AG10803 (cell line): Measurements from ENCODE around the gene DHRS9.

Experiments
- DNase-seq: peaks from one replicate; pipeline ENCODE4 v3.0.0; 2010; ENCODE audit warnings: low read depth
- H3K4me3 ChIP-seq: 2 replicates; pipeline ENCODE4 v1.5.1; 2011; ENCODE audit warnings: mild to moderate bottlenecking, low read length, control low read depth
- TF ChIP-seq, protein P1 (sequence below): conservative IDR thresholded peaks from 2 replicates; pipeline ENCODE4 v1.5.1; 2011; ENCODE audit warnings: mild to moderate bottlenecking, low read length, control low read depth, inconsistent platforms

Gene DHRS9

DNA sequence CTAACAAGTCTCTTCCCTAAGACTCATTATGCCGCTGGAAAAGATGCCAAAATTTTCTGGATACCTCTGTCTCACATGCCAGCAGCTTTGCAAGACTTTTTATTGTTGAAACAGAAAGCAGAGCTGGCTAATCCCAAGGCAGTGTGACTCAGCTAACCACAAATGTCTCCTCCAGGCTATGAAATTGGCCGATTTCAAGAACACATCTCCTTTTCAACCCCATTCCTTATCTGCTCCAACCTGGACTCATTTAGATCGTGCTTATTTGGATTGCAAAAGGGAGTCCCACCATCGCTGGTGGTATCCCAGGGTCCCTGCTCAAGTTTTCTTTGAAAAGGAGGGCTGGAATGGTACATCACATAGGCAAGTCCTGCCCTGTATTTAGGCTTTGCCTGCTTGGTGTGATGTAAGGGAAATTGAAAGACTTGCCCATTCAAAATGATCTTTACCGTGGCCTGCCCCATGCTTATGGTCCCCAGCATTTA lies 26.3 kb downstream of the DHRS9 start:
- peak; percentile 78 for DNase-seq
- no peak overlapping the region for H3K4me3 ChIP-seq

DNA sequence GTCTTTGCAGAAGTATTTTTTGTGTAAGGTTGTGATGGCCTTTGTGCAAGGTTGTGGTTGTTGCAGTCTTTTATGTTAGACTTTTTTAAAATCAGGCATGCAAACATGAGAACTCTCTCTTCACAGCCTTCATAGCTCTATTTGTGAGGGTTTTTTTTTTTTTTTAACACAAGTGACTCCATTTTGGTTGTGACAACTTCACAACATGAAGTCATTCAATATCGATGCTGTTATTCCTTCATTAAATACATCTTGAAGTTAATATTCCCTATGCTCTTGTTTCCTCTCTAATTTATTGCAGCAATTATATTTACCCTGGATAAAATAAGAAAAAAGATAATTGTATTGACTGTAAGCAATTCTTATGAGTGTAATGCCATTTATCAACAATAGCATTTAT lies 35.5 kb downstream of the DHRS9 start:
- no peak for DNase-seq
- TF ChIP-seq, protein P1, sequence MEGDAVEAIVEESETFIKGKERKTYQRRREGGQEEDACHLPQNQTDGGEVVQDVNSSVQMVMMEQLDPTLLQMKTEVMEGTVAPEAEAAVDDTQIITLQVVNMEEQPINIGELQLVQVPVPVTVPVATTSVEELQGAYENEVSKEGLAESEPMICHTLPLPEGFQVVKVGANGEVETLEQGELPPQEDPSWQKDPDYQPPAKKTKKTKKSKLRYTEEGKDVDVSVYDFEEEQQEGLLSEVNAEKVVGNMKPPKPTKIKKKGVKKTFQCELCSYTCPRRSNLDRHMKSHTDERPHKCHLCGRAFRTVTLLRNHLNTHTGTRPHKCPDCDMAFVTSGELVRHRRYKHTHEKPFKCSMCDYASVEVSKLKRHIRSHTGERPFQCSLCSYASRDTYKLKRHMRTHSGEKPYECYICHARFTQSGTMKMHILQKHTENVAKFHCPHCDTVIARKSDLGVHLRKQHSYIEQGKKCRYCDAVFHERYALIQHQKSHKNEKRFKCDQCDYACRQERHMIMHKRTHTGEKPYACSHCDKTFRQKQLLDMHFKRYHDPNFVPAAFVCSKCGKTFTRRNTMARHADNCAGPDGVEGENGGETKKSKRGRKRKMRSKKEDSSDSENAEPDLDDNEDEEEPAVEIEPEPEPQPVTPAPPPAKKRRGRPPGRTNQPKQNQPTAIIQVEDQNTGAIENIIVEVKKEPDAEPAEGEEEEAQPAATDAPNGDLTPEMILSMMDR = no peak
- no peak overlapping the region for H3K4me3 ChIP-seq

More for the DNA sequence above, 26.3 kb downstream of the DHRS9 start:
- TF ChIP-seq, protein P1 = no peak

DNA sequence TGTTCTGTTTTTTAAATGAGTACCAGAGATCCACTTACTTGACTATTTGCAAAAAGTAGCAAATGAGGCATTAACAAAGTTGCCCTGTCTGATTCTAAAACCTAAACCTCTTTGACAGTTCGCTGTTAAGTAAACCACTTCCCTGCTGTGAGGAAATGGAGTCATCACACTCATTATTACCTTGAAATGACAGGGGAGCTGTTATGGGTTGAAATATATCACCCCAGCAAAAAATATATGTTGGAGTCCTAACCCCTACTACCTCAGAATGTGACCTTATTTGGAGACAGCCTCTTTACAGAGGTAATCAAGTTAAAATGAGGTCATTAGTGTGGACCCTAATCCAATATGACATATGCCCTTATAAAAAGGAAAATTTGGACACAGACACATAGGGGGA lies 36.1 kb downstream of the DHRS9 start:
- TF ChIP-seq, protein P1 = no peak
- no peak overlapping the region for H3K4me3 ChIP-seq
- DNase-seq = no peak

DNA sequence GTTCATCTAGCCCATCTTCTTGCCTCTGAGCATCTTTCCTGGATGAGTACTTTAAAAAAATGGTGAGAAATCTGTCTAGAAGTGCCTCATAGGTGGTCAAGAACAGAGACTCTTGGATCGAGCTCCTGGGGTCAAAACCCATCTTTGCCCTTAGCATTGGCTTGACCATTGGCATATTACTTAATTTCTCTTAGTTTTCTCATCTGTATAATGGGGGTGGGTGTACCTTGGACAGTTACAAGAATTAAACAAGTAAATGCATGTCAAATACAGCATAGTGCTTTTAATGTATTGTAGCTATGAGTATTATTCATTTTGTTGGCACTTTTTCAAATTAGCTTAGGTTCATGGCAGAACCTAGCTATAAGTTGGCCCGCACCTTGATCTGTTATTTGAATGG lies 36.8 kb downstream of the DHRS9 start:
- DNase-seq = no peak
- H3K4me3 ChIP-seq = no peak overlapping the region
- TF ChIP-seq, protein P1 = no peak

DNA sequence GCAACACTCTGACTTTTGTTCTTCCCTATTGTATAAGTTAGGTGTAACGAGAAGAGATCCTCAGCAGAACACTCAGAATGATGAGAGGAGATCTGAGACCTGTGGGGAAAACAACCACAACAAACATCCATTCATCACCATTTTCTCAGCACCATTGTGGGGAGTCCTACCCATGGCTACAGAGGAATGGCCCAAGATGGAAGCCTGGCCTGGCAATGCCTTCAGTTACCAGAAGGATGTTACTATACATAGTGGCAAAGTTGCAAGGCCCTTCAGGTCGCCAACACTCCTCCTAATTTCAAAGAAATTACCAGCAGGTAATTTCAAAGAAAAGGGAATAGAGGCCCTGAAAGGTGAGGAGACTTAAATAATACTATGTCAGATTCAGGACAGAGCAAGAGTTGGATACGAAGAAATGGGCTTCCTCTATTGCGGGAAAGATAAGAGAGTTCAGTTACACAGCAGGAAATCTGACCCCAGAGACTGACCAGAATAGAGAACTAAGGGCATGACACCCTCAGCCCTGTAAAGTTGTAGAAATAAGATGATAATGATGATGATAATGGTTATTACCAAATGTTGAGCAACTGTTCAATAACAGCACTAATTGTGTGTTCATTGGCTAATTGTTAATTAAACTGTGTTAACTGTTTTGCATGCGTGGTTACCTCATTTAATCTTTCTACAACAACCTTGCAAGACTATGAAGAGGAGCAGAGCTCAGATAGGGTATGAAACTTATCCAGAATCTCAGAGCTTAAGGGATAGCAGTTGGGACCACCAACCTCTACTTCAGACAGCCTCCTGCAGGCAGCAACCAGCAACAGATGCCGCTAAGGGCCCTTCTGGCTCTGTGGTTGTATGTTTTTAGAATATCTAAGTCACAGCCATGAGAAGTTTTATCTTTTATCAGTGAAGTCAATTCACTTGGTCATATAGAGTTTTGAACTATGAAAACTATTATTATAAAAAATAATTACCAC lies 37.5 kb downstream of the DHRS9 start:
- no peak overlapping the region for H3K4me3 ChIP-seq
- TF ChIP-seq, protein P1 = no peak
- no peak for DNase-seq

DNA sequence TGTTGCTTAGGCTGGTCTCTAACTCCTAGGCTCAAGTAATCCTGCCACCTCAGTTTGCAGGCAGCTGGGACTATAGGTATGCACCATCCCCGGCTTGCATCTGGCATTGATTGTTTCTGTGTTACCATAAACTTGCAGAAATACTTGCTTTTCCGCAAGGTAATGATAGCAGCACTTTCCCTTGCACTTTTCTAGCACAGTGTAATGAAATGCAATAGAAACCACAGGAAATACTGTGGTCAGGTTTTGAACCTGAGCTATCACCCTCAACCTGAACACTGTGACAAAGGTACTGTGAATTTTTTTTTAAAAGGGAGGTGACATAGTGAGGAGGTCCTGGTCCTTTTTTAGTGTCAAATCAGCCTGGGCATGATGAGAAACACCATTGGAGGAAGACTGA lies 38.3 kb downstream of the DHRS9 start:
- TF ChIP-seq, protein P1 = no peak
- H3K4me3 ChIP-seq = no peak overlapping the region
- no peak for DNase-seq
